ENCODE measurements around the gene HNRNPH3.

HNRNPH3 gene

GRCh38 chr10:68345621-68346020 lies 13.8 kb downstream of the HNRNPH3 start:
- no peak overlapping the region for H3K4me3 ChIP-seq (ENCODE audit: low read depth in 1 of 2, low read length in 2 of 2)
- no peaks in the 10 kb centered on the region for H3K9me3 ChIP-seq (ENCODE audit: control insufficient read depth in 1 of 2, low read length in 2 of 2)
- peaks cover 14 to 57% of the 10 kb centered on the region in 2 donors for H3K36me3 ChIP-seq (ENCODE audit: control insufficient read depth in 1 of 2, insufficient read depth in 2 of 2, low read length in 2 of 2)
- H3K27me3 ChIP-seq (ENCODE audit: control insufficient read depth in 1 of 2, insufficient read depth in 2 of 2, low read length in 2 of 2) = no peaks in the 10 kb centered on the region
- H3K9ac ChIP-seq (ENCODE audit: low read depth in 1 of 2, low read length in 2 of 2) = no peak overlapping the region
- no peaks in the 10 kb centered on the region for H3K4me1 ChIP-seq (ENCODE audit: control insufficient read depth in 1 of 2, insufficient read depth in 2 of 2, low read length in 2 of 2)
- H3K27ac ChIP-seq (ENCODE audit: low read depth, low read length) = no peak overlapping the region

GRCh38 chr10:68346774-68347173 lies 14.9 kb downstream of the HNRNPH3 start:
- Histone ChIP-seq H3K27ac (ENCODE audit: low read depth, low read length) (no peak overlapping the region), H3K36me3 (ENCODE audit: control insufficient read depth in 1 of 2, insufficient read depth in 2 of 2, low read length in 2 of 2) (peaks cover 8 to 45% of the 10 kb centered on the region in 2 donors), H3K4me3 (ENCODE audit: low read depth in 1 of 2, low read length in 2 of 2) (no peak overlapping the region), H3K27me3 (ENCODE audit: control insufficient read depth in 1 of 2, insufficient read depth in 2 of 2, low read length in 2 of 2) (no peaks in the 10 kb centered on the region), H3K4me1 (ENCODE audit: control insufficient read depth in 1 of 2, insufficient read depth in 2 of 2, low read length in 2 of 2) (no peaks in the 10 kb centered on the region), H3K9me3 (ENCODE audit: control insufficient read depth in 1 of 2, low read length in 2 of 2) (no peaks in the 10 kb centered on the region), H3K9ac (ENCODE audit: low read depth in 1 of 2, low read length in 2 of 2) (no peak overlapping the region)

GRCh38 chr10:68348265-68348741 lies 16.4 kb downstream of the HNRNPH3 start:
- no peak overlapping the region for H3K27ac ChIP-seq (ENCODE audit: low read depth, low read length)
- peaks cover 7 to 35% of the 10 kb centered on the region in 2 donors for H3K36me3 ChIP-seq (ENCODE audit: control insufficient read depth in 1 of 2, insufficient read depth in 2 of 2, low read length in 2 of 2)
- H3K4me3 ChIP-seq (ENCODE audit: low read depth in 1 of 2, low read length in 2 of 2) = no peak overlapping the region

GRCh38 chr10:68353537-68353936 lies 21.7 kb downstream of the HNRNPH3 start:
- no peaks in the 10 kb centered on the region for H3K4me1 ChIP-seq (ENCODE audit: control insufficient read depth in 1 of 2, insufficient read depth in 2 of 2, low read length in 2 of 2)
- H3K27ac ChIP-seq (ENCODE audit: low read depth, low read length) = no peak overlapping the region
- H3K4me3 ChIP-seq (ENCODE audit: low read depth in 1 of 2, low read length in 2 of 2) = no peak overlapping the region
- no peak overlapping the region for H3K9ac ChIP-seq (ENCODE audit: low read depth in 1 of 2, low read length in 2 of 2)
- peaks cover 4 to 27% of the 10 kb centered on the region in 2 donors for H3K36me3 ChIP-seq (ENCODE audit: control insufficient read depth in 1 of 2, insufficient read depth in 2 of 2, low read length in 2 of 2)
- H3K9me3 ChIP-seq (ENCODE audit: control insufficient read depth in 1 of 2, low read length in 2 of 2) = no peaks in the 10 kb centered on the region
- no peaks in the 10 kb centered on the region for H3K27me3 ChIP-seq (ENCODE audit: control insufficient read depth in 1 of 2, insufficient read depth in 2 of 2, low read length in 2 of 2)

More at GRCh38 chr10:68348265-68348741, 16.4 kb downstream of the HNRNPH3 start:
- peak overlapping the region in 1 of 2 donors; percentile 7 for H3K9ac ChIP-seq (ENCODE audit: low read depth in 1 of 2, low read length in 2 of 2)
- no peaks in the 10 kb centered on the region for H3K9me3 ChIP-seq (ENCODE audit: control insufficient read depth in 1 of 2, low read length in 2 of 2)
- H3K27me3 ChIP-seq (ENCODE audit: control insufficient read depth in 1 of 2, insufficient read depth in 2 of 2, low read length in 2 of 2) = no peaks in the 10 kb centered on the region
- H3K4me1 ChIP-seq (ENCODE audit: control insufficient read depth in 1 of 2, insufficient read depth in 2 of 2, low read length in 2 of 2) = no peaks in the 10 kb centered on the region

- Histone ChIP-seq H3K9ac (ENCODE audit: low read depth in 1 of 2, low read length in 2 of 2) (no peak overlapping the region), H3K36me3 (ENCODE audit: control insufficient read depth in 1 of 2, insufficient read depth in 2 of 2, low read length in 2 of 2) (peaks cover 3 to 33% of the 10 kb centered on the region in 2 donors), H3K9me3 (ENCODE audit: control insufficient read depth in 1 of 2, low read length in 2 of 2) (no peaks in the 10 kb centered on the region), H3K27me3 (ENCODE audit: control insufficient read depth in 1 of 2, insufficient read depth in 2 of 2, low read length in 2 of 2) (no peaks in the 10 kb centered on the region), H3K4me3 (ENCODE audit: low read depth in 1 of 2, low read length in 2 of 2) (no peak overlapping the region), H3K27ac (ENCODE audit: low read depth, low read length) (no peak overlapping the region), H3K4me1 (ENCODE audit: control insufficient read depth in 1 of 2, insufficient read depth in 2 of 2, low read length in 2 of 2) (no peaks in the 10 kb centered on the region)
These were observed 27.3 kb downstream of the HNRNPH3 start for GRCh38 chr10:68359189-68359588.

- Histone ChIP-seq H3K36me3 (ENCODE audit: control insufficient read depth in 1 of 2, insufficient read depth in 2 of 2, low read length in 2 of 2) (peaks cover 3 to 18% of the 10 kb centered on the region in 2 donors), H3K9me3 (ENCODE audit: control insufficient read depth in 1 of 2, low read length in 2 of 2) (no peaks in the 10 kb centered on the region), H3K27me3 (ENCODE audit: control insufficient read depth in 1 of 2, insufficient read depth in 2 of 2, low read length in 2 of 2) (no peaks in the 10 kb centered on the region), H3K27ac (ENCODE audit: low read depth, low read length) (no peak overlapping the region), H3K4me3 (ENCODE audit: low read depth in 1 of 2, low read length in 2 of 2) (no peak overlapping the region), H3K4me1 (ENCODE audit: control insufficient read depth in 1 of 2, insufficient read depth in 2 of 2, low read length in 2 of 2) (no peaks in the 10 kb centered on the region), H3K9ac (ENCODE audit: low read depth in 1 of 2, low read length in 2 of 2) (no peak overlapping the region)
These were observed 30.7 kb downstream of the HNRNPH3 start for GRCh38 chr10:68362590-68362989.

- Histone ChIP-seq H3K4me1 (ENCODE audit: control insufficient read depth in 1 of 2, insufficient read depth in 2 of 2, low read length in 2 of 2) (no peaks in the 10 kb centered on the region), H3K36me3 (ENCODE audit: control insufficient read depth in 1 of 2, insufficient read depth in 2 of 2, low read length in 2 of 2) (peaks cover 3 to 18% of the 10 kb centered on the region in 2 donors), H3K27ac (ENCODE audit: low read depth, low read length) (no peak overlapping the region), H3K9ac (ENCODE audit: low read depth in 1 of 2, low read length in 2 of 2) (no peak overlapping the region), H3K9me3 (ENCODE audit: control insufficient read depth in 1 of 2, low read length in 2 of 2) (no peaks in the 10 kb centered on the region), H3K27me3 (ENCODE audit: control insufficient read depth in 1 of 2, insufficient read depth in 2 of 2, low read length in 2 of 2) (no peaks in the 10 kb centered on the region), H3K4me3 (ENCODE audit: low read depth in 1 of 2, low read length in 2 of 2) (no peak overlapping the region)
These were observed 32.4 kb downstream of the HNRNPH3 start for GRCh38 chr10:68364101-68364886.

- no peaks in the 10 kb centered on the region for H3K9me3 ChIP-seq (ENCODE audit: control insufficient read depth in 1 of 2, low read length in 2 of 2)
- no peaks in the 10 kb centered on the region for H3K4me1 ChIP-seq (ENCODE audit: control insufficient read depth in 1 of 2, insufficient read depth in 2 of 2, low read length in 2 of 2)
- H3K4me3 ChIP-seq (ENCODE audit: low read depth in 1 of 2, low read length in 2 of 2) = no peak overlapping the region
- peaks cover 3 to 18% of the 10 kb centered on the region in 2 donors for H3K36me3 ChIP-seq (ENCODE audit: control insufficient read depth in 1 of 2, insufficient read depth in 2 of 2, low read length in 2 of 2)
- no peaks in the 10 kb centered on the region for H3K27me3 ChIP-seq (ENCODE audit: control insufficient read depth in 1 of 2, insufficient read depth in 2 of 2, low read length in 2 of 2)
- H3K27ac ChIP-seq (ENCODE audit: low read depth, low read length) = no peak overlapping the region
- no peak overlapping the region for H3K9ac ChIP-seq (ENCODE audit: low read depth in 1 of 2, low read length in 2 of 2)
These were observed 33.7 kb downstream of the HNRNPH3 start for GRCh38 chr10:68365611-68366010.

- Histone ChIP-seq H3K36me3 (ENCODE audit: control insufficient read depth in 1 of 2, insufficient read depth in 2 of 2, low read length in 2 of 2) (peaks cover 3 to 16% of the 10 kb centered on the region in 2 donors), H3K27ac (ENCODE audit: low read depth, low read length) (no peak overlapping the region), H3K9ac (ENCODE audit: low read depth in 1 of 2, low read length in 2 of 2) (no peak overlapping the region), H3K4me1 (ENCODE audit: control insufficient read depth in 1 of 2, insufficient read depth in 2 of 2, low read length in 2 of 2) (no peaks in the 10 kb centered on the region), H3K9me3 (ENCODE audit: control insufficient read depth in 1 of 2, low read length in 2 of 2) (peaks cover under 1 to 3% of the 10 kb centered on the region in 2 donors), H3K27me3 (ENCODE audit: control insufficient read depth in 1 of 2, insufficient read depth in 2 of 2, low read length in 2 of 2) (no peaks in the 10 kb centered on the region), H3K4me3 (ENCODE audit: low read depth in 1 of 2, low read length in 2 of 2) (no peak overlapping the region)
These were observed 34.7 kb downstream of the HNRNPH3 start for GRCh38 chr10:68366600-68366999.

- Histone ChIP-seq H3K9ac (ENCODE audit: low read depth in 1 of 2, low read length in 2 of 2) (no peak overlapping the region), H3K36me3 (ENCODE audit: control insufficient read depth in 1 of 2, insufficient read depth in 2 of 2, low read length in 2 of 2) (peaks cover 3 to 19% of the 10 kb centered on the region in 2 donors), H3K4me3 (ENCODE audit: low read depth in 1 of 2, low read length in 2 of 2) (no peak overlapping the region), H3K9me3 (ENCODE audit: control insufficient read depth in 1 of 2, low read length in 2 of 2) (peaks cover 6 to 8% of the 10 kb centered on the region in 2 donors), H3K27ac (ENCODE audit: low read depth, low read length) (no peak overlapping the region), H3K27me3 (ENCODE audit: control insufficient read depth in 1 of 2, insufficient read depth in 2 of 2, low read length in 2 of 2) (no peaks in the 10 kb centered on the region), H3K4me1 (ENCODE audit: control insufficient read depth in 1 of 2, insufficient read depth in 2 of 2, low read length in 2 of 2) (no peaks in the 10 kb centered on the region)
These were observed 35.3 kb downstream of the HNRNPH3 start for GRCh38 chr10:68367121-68367520.

Measured in duodenal mucosa (tissue), 2 donors.